HUDEP-2 (cell line): ENCODE measurements around the gene EHBP1.

Experiments used
- DNase-seq, 76 experiments: peaks; one replicate each; lab custom pipeline; 2025; ENCODE audit not compliant: unreplicated experiment in 76 of 76; lab: John Stamatoyannopoulos, UW

EHBP1 gene

GRCh38 chr2:62811972-62812371 lies 106.5 kb downstream of the EHBP1 start:
- DNase-seq, result no peak

DNA sequence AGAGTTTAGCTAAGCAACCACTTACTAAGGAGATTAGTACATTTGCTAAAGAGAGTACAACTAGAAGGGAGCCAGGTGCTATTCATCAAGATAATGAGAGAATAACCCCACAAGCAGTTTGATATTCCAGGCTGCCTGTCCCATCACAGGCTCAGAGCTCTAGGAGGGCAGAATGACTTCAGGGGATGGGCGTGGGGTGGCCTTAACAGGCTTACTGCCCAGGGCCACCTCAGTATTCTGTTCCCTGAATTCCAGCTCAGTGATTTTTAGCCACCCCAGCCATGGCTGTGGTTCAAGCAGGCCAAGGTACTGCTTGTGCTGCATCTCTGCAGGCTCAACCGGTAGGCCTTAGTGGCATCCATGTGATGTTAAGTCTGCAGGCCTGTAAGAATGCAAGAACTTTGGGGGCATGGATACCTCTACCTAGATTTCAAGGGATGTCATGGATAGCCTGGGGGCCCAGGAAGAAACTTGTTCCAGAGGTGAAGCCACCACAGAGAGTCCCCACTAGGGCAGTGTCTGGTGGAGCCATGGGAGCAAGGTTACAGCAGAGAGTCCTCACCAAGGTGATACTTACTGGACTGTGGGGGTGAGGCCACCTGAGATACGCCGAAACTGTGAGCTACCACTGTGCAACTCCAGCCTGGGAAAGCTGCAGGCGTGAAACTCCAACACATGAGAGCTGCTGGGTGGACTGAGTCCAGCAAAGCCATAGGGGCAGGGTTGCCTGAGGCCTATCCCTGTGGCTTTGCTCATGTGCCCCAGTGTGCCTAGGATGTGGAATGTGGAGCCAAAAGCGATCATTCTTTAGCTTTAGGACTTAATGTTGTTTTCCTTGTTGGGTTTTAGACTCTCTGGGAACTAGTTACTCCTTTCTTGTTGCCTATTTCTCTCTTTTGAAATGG lies 107.7 kb downstream of the EHBP1 start:
- no peak for DNase-seq

GRCh38 chr2:62814123-62814522 lies 108.6 kb downstream of the EHBP1 start:
- DNase-seq, result peak in 25 of 76 experiments; percentile 1 to 40 (median 9)

- DNase-seq, result no peak
These were observed 111.8 kb downstream of the EHBP1 start for GRCh38 chr2:62817348-62817747.

DNA sequence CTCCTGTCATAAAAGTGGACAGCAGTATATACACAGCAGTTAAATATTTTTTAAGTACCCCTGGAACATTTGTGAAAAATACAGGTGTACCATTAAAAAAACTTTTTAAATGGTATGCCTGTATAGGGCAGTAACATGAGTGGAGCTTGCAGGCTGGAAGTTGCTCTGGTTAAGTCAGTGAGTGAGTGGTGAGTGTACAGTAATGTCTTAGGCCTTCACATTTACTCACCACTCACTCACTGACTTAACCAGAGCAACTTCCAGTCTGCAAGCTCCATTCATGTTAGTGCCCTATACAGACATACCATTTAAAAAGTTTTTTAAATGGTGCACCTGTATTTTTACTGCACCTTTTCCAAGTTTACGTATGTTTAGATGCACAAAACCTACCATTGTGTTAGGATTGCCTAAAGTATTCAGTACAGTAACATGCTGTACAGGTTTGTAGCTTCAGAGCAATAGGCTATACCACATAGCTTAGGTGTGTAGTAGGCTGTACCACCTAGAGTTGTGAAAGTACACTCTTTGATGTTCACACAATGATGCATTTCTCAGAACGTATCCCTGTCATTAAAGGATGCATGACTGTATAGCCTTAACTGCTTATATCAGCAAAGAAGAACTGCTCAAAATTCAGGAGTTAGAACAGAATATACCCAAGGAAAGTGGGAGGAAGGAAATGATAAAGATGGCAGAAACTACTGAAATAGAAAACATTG lies 112.6 kb downstream of the EHBP1 start:
- no peak for DNase-seq

DNA sequence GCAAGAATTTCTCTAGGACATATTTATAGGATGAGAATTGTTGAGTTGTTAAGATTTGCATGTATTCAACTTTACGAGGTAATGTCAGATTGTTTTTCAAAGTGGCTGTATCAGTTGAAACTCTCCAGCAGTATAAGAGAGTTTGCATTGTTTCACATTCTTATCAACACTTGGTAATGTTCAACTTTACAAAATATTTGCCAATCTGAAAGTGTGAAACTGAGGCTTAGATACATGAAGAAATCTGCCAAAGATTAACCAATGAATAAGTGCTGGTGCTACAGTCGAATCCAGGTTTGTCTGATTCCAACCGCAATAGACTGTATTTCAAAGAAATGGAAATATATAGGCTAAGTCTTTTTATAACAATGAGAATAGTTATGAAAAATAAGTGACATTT lies 117.0 kb downstream of the EHBP1 start:
- DNase-seq, result no peak

- DNase-seq, result no peak
These were observed 118.9 kb downstream of the EHBP1 start for GRCh38 chr2:62824388-62824787.

- no peak for DNase-seq
These were observed 120.6 kb downstream of the EHBP1 start for GRCh38 chr2:62826141-62826540.

- DNase-seq, result no peak
These were observed 121.6 kb downstream of the EHBP1 start for GRCh38 chr2:62826953-62827675.

- DNase-seq, result no peak
These were observed 126.2 kb downstream of the EHBP1 start for GRCh38 chr2:62831729-62832128.

DNA sequence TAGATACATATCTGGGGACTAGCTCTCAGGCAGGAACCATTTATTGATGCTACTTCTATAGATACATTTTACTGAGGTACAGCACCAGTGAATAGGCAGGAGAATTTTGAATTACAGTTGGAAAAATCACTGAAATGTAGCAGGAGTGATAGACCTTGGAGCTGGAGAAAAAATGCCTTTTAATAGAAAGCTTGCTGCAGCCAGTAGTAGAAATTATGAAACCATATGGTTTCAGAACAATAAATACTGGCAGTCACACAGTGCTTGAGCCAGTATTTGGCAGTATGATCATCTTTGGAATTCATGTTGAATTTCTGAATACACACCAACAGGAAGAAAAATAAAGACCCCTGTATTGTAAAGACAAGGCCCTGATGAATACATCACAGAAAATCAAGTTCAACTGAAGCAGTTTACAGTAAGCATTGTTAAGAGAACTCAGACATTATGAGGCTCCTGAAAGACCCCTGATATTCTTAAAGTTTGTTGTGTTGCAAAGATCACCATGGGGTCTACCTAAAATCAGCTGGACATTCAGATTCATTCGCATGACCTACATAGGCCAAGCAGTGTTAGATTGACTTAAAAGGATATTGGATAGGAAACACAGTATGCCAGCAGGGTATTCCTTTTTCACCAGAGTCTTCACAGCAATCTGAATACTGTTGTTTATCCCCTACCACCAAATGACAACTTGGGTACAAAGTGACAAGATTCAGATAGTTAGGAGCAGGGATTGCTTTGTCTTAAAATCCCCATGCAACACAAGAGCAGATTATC lies 139.0 kb downstream of the EHBP1 start:
- DNase-seq, result no peak

- DNase-seq, result no peak
These were observed 139.7 kb downstream of the EHBP1 start for GRCh38 chr2:62845256-62845655.

GRCh38 chr2:62852254-62852653 lies 146.7 kb downstream of the EHBP1 start:
- DNase-seq, result no peak

DNA sequence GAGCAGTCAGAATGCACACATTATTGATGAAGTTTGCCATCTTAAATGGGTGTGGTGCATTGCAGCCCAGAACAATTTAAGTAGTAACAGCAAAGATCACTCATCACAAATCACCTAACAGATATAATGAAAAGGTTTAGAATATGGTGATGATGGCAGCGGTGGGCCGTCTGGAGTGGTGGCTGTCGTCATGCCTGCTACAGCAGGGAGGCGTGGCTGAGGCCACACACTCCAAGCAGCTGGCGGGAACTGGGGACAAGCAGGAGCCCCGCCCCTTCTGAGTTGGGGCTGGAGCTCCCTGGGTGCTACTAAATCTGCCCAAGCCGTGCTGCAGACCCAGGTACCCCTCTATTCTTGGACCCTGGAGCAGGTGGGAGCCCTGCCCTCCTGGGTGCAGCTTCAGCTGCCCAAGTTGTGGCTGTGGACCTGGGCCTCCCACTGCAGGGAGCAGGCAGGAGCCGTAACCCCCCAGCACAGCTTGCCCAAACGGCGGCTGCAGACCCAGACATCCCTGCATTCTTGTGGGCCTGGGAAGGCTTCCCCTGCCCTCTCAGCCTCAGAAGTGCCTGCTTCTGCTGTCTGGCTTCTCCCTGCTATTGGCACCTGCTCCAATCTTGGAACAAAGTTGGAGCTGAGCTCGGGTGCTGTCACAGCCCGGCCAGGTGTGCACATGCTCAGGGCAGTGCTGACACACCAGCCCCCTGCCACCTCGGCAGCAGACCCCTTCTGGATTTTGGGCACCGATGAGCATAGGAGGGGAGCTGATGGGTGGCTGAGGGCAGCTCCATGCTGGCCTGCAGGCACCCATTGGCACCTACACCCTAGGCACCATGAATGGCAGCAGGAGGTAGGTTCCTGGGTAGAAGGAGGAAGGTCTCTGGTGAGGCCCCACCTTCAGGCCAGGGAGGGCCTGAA lies 149.3 kb downstream of the EHBP1 start:
- DNase-seq, result no peak

DNA sequence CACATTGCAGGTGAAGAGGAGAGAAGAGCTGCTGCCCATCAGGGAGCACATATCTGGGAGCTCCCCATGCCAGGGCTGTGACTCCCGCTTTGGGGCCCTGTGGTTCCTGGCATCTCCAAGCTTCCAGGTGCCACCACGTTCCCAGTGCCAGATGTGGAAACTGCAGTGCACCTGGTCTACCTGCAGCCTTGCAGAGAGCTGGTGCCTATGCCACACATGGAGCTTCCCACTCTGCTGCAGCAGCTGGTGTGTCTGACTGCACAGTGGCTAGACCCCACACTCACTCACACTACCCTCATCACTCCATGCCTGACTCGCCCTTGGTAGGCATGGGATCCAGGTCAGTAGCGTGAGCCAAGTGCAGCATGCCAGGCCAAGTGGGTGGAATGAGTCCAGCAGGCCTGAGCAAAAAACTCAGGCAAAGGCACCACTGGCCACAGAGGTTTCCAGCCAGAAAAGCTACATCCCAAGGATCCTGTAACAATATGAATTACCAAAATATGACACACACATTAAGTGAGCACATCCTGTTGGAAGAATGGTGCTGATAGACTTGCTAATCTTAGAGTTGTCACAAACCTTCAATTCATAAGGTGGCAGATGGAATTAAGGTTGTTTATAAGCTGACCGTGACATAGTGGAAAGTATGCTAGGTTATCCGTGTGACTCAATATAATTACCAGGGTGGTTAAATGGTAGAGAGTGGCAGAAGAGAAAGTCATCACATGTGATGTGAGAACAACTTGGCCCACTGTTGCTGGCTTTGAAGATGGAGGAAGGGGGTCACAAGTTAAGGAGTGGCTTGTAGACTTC lies 150.9 kb downstream of the EHBP1 start:
- no peak for DNase-seq

DNA sequence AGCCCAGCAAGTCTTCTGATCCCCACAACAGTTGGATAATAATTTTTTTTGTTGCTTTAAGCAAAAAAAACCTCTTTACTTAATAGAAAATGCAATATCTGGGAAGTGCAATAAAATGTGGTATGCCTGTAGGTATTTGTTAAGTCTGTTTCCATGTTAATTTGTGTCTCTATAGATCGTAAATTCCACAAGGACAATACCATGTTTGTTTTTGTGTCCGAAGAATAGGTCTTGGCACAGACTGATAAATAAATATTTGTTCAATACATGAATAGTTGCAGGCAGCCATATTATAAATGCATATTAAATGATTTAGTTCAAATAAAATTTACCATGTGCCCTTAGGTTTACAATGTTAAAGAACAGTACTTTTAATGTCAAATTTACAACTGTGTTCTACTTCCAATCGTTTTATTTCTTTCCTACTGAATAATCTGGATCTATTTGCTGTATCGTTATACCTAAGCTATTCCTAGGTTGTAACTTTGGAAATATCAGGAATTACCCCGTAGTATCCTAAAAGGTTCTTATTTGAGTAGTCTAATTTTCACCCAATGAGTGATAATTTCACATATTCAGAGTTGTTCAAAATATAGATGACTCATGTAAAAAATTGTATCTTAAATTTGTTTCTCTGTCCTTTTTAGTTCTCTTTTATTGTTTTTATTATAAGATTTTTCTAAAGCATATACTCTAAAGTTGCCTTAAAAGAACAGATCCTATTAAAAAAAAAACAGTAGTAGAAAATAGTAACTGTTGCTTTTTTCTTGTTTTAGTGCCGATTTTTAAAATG lies 151.8 kb downstream of the EHBP1 start:
- no peak for DNase-seq

DNA sequence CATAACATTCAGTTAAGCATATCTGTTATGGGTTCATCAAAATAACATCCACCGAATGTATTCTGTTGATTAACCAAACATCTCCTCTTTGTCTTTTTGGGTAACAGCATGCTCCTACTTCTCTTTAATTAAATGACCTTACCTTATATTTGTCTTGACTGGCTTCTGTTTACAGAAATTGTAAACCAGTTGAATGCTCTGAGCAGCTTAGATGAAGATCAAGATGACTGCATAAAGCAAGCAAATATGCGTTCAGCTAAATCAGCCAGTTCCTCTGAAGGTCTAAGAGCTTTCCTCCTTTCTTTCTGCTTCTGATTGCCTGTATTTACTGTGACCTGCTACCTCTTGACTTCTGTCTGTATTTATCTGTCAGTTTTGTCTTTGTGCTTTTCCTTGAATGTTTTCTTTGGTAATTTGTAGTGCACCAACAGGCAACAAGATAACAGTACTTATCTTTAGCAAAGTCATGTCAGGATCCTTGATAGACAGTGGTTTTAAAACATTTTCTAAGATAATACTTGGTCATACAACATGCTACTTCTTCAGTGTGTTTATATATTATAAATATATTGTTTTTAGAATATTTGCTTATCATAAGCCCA lies 152.8 kb downstream of the EHBP1 start:
- peak in 28 of 76 experiments; percentile 2 to 56 (median 16) for DNase-seq
